ENCODE measurements around the gene POLE.

POLE gene

DNA sequence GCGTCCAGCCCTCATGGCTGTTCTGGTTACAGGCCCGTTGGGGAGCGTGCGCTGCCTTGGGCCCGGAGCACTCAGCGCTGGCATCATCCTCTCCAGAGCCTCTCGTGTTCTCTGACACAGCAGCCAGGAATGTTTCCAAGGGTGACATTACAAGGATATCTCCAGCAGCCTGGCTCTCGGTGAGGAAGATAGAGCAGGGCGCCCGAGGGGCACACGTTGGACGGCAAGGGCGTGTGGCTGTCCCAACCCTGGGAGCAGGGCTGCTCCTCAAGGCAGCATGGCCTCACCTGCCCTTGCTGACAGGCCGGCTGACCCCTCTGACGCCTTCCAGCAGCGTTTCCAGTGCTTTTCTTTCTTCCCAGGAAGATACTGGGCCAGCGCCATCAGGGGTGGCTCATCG is 91.1 kb downstream of the POLE start:
- in situ Hi-C loops (cut with HindIII; ENCODE audit: low pct_ligation_motif_present, low pct_unique_long_range_greater_than_20kb, low sequenced_read_pairs): no loop called here
- peak; percentile 79 for DNase-seq

DNA sequence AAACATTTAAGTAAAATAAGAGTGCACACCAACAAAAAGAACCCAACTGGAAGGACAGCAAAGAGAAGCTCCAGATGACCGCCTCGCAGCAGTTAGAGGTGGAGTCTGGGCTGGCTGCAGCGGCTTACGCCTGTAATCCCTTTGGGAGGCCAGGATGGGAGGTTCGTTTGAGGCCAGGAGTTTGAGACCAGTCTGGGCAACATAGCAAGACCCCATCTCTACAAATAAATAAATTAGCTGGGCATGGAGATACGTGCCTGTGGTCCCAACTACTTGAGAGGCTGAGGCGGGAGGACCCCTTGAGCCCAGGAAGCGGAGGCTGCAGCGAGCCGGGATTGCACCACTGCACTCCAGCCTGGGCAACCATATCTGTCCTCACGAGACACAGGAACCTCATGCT is 92.0 kb downstream of the POLE start:
- in situ Hi-C loops (cut with HindIII; ENCODE audit: low pct_ligation_motif_present, low pct_unique_long_range_greater_than_20kb, low sequenced_read_pairs): no loop called here

GRCh38 chr12:132593938-132594358 is 93.2 kb downstream of the POLE start:
- DNase-seq: peak; percentile 100
- in situ Hi-C loops (cut with HindIII; ENCODE audit: low pct_ligation_motif_present, low pct_unique_long_range_greater_than_20kb, low sequenced_read_pairs): no loop called here

More for the DNA sequence above, 92.0 kb downstream of the POLE start:
- DNase-seq: no peak

DNA sequence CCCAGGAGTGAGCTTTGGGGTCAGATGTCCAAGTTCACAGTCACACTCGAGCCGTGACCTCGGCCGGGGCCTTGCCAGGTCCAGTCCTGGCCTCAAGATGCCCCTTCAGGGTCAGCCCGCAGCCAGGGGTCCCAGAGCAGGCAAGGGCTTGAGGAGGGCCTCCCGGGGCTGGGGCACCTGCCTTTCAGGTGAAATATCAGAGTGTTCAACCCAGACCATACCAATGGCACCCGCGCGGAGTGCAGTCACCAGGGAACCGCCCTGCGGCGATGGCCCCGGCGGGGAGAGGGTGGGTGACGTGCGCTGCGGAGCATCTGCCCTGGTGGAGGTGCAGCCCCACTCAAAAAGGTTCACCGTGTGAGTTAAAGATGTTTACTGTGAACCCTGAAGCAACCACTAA is 93.6 kb downstream of the POLE start:
- DNase-seq: no peak
- in situ Hi-C loops (cut with HindIII; ENCODE audit: low pct_ligation_motif_present, low pct_unique_long_range_greater_than_20kb, low sequenced_read_pairs): no loop called here

DNA sequence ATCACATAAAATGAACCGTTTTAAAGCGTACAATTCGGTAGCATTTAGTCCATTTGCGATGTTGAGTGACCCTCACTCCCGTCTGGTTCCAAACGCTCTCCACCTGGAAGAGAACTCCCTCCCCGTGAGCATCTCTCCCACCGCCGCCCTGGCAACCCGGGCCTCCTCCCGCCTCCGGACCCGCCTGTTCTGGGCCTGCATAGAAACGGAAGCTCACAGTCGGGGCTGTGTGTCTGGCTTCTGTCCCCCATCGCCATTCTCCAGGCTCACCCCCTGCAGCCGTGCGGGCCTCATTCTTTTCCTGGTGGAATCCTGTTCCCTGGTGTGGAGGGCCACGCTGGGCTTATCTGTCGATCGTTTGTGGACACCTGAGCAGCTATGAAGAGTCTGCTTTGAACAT is 94.1 kb downstream of the POLE start:
- in situ Hi-C loops (cut with HindIII; ENCODE audit: low pct_ligation_motif_present, low pct_unique_long_range_greater_than_20kb, low sequenced_read_pairs): no loop called here
- no peak for DNase-seq

DNA sequence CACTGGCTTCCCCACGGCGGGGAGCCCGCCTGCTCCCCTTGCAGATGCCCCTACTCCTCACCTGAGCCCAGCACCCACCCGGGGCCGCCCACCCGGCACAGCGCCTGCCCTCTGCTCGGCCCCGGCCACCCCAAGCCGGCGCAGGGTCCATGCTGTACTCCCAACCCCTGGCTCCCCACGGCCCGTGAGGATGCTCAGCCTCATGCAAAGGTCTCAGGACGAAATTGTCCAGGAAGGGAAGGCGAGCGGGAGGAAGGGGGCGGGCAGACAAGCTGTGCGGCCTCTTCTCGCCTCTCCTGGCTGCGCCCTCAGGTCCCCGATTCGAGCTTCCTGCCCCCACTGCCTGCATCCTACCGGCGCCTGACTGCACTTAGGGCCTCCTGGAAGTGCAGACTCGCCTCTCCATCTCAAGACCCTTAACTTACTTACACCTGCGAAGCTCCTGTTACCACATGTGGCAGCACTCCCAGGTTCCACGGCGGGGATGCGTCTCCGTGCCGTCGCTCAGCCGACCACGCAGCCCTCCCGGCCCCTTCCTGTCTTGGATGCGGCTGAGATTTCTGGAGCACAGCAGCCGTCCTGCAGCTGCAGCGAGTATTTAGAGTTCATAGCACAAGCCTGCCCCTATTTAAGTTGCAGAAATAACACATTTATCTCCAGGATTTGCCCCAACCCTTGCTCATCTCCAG is 94.7 kb downstream of the POLE start:
- no peak for DNase-seq
- in situ Hi-C loops (cut with HindIII; ENCODE audit: low pct_ligation_motif_present, low pct_unique_long_range_greater_than_20kb, low sequenced_read_pairs): no loop called here

GRCh38 chr12:132591107-132591935 is 95.8 kb downstream of the POLE start:
- DNase-seq: no peak
- in situ Hi-C loops (cut with HindIII; ENCODE audit: low pct_ligation_motif_present, low pct_unique_long_range_greater_than_20kb, low sequenced_read_pairs): no loop called here

DNA sequence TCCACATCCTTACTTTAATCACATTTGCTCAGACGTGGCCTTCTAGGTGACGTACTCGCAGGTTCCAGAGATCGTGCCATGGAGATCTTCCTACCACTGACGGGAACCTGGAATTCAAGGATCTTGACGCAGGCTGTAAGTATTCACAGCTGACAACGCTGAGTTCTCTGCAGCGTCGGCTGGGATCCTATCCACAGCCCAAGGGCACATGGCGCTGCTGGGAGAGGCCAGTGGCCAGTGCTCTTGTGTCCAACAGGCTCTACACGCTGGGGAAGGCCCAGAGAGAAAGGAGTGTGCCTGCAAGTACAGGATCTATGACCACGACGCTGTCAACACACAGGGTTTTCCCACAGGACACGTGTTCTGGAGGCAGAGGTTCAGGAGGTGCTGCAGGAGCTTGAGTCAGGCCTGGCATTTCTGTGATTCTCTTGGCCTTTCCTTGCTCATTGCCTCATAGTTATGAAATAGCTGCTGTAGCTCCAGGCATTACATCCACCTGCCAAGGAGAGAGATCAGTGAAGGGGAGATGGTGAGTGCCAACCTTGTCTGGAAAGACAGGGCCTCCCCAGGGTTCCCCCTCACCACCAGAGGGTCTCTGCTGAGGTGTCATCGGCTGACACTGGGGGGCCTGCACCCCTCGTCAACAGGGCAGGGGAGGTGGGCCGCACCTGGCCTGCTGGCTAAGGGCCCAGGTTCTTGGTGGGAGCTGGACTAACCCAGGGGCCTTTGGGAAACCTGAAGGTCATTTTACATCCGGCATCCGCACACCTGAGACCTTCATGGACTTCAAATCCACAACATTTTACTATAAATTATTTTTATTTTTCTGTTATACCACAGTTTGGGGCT is 98.1 kb downstream of the POLE start:
- in situ Hi-C loops (cut with HindIII; ENCODE audit: low pct_ligation_motif_present, low pct_unique_long_range_greater_than_20kb, low sequenced_read_pairs): no loop called here
- DNase-seq: no peak

GRCh38 chr12:132588319-132588718 is 98.8 kb downstream of the POLE start:
- in situ Hi-C loops (cut with HindIII; ENCODE audit: low pct_ligation_motif_present, low pct_unique_long_range_greater_than_20kb, low sequenced_read_pairs): no loop called here
- DNase-seq: no peak

DNA sequence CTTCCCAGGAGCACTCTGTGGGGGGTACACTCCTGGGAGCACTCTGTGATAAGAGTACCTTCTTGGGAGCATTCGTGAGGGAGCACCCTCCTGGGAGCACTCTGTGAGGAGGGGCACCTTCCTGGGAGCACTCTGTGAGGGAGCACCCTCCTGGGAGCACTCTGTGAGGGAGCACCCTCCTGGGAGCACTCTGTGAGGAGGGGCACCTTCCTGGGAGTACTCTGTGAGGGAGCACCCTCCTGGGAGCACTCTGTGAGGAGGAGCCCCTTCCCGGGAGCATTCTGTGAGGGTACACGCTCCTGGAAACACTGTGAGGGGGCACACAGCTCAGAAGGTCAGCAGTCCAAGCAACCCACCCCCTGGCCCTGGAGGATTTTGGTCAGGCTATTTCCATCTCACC is 99.4 kb downstream of the POLE start:
- in situ Hi-C loops (cut with HindIII; ENCODE audit: low pct_ligation_motif_present, low pct_unique_long_range_greater_than_20kb, low sequenced_read_pairs): no loop called here
- no peak for DNase-seq

- DNase-seq: no peak
- in situ Hi-C loops (cut with HindIII; ENCODE audit: low pct_ligation_motif_present, low pct_unique_long_range_greater_than_20kb, low sequenced_read_pairs): no loop called here
Measured at GRCh38 chr12:132586929-132587328, 100.2 kb downstream of the POLE start.

DNA sequence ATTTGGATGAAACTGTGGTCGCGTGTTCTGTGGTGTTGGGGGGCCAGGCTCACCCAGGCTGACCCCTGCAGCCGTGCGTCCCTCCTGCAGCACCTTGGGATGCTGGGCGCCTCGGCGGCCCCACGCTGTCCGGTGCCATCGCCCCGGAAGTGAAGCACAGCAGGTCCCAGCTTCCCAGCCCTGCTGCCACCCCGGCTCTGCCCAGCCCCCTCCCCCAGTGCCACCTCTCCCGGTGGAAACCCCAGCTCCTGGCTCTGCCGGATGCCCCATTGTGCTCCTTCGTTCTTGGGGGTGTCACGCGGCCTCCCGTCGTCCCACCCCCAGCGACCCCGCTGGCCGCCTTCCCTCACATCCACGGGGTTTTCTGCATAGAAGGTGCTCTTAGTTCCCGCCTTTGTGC is 102.0 kb downstream of the POLE start:
- no peak for DNase-seq
- in situ Hi-C loops (cut with HindIII; ENCODE audit: low pct_ligation_motif_present, low pct_unique_long_range_greater_than_20kb, low sequenced_read_pairs): no loop called here

DNA sequence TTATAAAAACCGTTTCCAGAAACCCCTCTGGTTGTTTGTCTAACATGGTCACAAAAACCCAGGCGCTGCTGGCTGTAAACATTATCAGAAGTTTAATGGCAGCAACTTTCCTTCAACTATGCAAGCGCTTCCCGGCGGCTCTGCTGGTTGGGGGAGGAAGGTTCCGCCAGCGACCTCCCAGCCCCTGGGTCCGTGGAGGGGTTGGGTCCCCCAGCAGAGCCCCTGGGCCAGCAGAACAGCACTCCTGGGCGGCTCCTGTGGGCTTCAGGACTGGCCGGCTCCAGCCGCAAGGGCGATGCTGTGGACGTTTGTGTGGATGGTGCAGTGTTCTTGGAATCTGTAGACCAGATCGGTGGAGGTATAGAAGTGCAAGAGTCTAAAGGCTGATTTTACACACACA is 102.7 kb downstream of the POLE start:
- DNase-seq: no peak
- in situ Hi-C loops (cut with HindIII; ENCODE audit: low pct_ligation_motif_present, low pct_unique_long_range_greater_than_20kb, low sequenced_read_pairs): no loop called here

- in situ Hi-C loops (cut with HindIII; ENCODE audit: low pct_ligation_motif_present, low pct_unique_long_range_greater_than_20kb, low sequenced_read_pairs): no loop called here
- DNase-seq: no peak
Measured at GRCh38 chr12:132583736-132584135, 103.4 kb downstream of the POLE start.

DNA sequence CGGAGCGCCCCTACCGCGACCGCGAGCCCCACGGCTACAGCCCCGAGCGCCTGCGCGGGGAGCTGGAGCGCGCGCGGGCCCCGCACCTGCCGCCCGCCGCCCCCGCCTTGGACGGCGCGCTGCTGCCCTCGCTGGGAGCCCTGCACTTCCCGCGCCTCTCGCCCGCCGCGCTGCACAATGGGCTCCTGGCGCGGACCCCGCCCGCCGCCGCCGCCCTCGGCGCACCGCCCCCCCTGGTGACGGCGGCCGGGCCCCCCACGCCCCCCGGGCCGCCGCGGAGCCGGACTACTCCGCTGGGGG is 103.8 kb downstream of the POLE start:
- in situ Hi-C loops (cut with HindIII; ENCODE audit: low pct_ligation_motif_present, low pct_unique_long_range_greater_than_20kb, low sequenced_read_pairs): no loop called here
- DNase-seq: no peak

DNA sequence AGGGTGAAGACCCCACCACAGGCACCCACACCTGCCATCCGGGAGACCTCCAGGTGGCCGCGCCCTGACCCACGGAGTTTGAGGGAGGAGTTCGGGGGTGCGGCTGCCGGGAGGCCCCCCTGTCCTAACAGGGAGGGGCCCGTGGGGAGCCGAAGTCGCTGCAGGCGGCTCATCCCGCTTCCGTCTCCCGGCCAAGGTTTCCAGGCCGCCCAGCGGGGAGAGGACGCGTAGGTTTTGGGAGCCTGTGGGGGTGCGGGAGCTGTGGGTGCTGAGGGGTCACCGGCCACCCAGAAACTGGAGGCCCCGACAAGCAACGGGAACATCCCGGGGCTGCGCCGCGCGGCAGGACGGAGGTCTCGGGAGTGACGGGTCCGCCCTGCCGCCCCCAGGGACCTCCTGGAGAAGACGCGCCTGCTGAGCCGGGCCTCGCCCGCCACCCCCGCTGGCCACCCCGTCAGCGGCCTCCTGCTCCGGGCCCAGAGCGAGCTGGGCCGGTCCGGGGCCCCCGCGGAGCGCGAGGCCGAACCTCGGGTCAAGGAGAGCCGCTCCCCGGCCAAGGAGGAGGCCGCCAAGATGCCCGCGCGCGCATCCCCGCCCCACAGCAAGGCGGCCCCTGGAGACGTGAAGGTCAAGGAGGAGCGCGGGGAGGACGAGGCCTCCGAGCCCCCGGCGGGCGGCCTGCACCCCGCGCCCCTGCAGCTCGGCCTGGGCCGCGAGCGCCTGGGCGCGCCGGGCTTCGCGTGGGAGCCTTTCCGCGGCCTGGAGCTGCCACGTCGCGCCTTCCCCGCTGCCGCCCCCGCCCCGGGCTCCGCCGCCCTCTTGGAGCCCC is 104.3 kb downstream of the POLE start:
- in situ Hi-C loops (cut with HindIII; ENCODE audit: low pct_ligation_motif_present, low pct_unique_long_range_greater_than_20kb, low sequenced_read_pairs): no loop called here
- DNase-seq: no peak

DNA sequence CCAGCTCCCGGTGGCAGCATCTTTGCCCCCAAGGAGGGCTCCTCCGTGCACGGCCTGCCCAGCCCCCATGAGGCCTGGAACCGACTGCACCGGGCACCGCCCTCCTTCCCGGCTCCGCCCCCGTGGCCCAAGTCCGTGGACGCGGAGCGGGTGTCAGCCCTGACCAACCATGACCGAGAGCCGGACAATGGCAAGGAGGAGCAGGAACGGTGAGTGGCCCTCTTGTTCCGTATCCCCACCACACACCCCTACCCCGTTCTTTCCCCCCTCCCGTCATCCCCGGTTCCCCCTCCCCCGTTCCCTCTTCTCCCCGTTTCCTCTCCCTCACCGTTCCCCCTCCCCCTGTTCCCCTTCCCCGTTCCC is 105.1 kb downstream of the POLE start:
- in situ Hi-C loops (cut with HindIII; ENCODE audit: low pct_ligation_motif_present, low pct_unique_long_range_greater_than_20kb, low sequenced_read_pairs): no loop called here
- DNase-seq: peak; percentile 52

DNA sequence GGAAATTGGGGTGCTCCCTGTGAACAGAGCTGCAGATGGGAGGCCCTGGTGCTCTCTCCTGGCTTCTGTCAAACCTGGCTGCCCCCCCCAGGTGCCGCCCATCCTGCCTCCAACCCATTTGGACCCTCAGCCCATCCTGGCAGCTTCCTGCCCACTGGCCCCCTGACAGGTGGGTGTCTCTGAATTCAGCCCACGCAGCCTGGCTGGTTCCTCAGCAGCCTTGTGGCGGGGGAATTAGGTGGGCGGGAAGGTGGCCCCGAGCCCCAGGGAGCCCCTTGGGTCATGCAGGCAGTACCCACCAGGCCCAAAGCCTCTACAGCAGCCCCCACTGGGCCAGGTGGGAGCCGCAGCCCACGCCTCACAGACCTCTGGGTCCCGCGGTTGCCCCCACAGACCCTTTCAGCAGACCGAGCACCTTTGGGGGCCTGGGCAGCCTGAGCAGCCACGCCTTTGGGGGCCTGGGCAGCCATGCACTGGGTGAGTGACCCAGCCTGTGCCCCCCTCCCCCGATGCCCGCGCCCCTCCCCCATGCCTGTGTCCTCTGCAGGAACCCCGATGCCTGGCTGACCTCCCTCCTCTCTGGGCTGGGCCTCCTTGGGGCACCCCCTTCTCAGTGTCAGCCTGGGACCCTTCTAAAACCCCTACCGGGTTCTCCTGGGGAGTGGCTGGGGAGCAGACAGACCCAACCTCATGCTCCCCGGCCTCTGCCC is 105.6 kb downstream of the POLE start:
- in situ Hi-C loops (cut with HindIII; ENCODE audit: low pct_ligation_motif_present, low pct_unique_long_range_greater_than_20kb, low sequenced_read_pairs): no loop called here
- DNase-seq: no peak

All from ACHN (cell line).